ENCODE results near the gene ZNF253.
"Not testable (repeated sequence)": the region's sequence is repeated elsewhere in the genome, so short reads cannot be mapped to it uniquely, and the experiment has no call there.

Gene ZNF253

DNA sequence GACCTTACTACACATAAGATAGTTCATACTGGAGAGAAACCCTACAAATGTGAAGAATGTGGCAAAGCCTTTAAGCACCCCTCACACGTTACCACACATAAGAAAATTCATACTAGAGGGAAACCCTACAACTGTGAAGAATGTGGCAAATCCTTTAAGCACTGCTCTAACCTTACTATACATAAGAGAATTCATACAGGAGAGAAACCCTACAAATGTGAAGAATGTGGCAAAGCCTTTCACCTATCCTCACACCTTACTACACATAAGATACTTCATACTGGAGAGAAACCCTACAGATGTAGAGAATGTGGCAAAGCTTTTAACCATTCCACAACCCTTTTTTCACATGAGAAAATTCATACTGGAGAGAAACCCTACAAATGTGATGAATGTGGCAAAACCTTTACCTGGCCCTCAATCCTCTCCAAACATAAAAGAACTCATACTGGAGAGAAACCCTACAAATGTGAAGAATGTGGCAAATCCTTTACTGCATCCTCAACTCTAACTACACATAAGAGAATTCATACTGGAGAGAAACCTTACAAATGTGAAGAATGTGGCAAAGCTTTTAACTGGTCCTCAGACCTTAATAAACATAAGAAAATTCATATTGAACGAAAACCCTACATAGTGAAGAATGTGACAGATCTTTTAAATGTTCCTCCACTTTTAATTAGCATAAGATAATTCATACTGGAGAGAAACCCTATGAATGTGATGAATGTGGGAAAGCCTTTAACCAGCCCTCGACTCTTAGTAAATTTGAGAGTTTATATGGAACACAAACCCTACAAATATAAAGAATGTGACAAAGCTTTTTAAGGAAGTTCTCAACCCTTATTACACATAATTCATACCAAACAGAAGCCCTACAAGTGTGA, 26.6 kb downstream of the ZNF253 start:
- not testable (repeated sequence) for DNase-seq (ENCODE audit: low read depth, low spot score)

DNA sequence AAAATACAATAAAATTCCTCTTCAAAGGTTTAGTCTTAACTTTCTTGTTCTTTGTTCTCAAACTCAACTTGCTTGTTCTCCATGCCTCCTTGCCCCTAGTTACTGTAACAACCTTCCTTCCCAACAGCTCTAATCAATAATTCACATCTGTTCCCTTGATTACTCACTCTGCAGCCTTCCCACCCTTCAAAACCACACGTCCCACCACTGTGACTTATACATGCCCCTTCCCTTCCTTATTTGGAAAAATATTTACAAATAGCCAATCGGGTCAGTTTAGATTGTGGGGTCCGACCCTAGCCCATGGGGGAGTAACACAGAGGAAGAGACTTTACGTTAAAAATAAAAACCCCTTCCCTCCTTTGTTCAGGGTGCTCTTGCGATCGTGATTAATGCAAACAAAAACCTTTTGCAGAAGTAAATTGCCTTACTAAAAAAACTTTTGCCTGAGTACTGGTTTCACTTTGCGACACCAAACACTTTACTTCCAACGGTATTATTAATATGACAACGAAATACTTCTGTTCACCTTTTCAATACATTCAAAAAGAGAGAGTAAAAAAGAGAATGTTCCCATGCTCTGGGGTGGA, 34.6 kb downstream of the ZNF253 start:
- DNase-seq (ENCODE audit: low read depth, low spot score), result no peak

DNA sequence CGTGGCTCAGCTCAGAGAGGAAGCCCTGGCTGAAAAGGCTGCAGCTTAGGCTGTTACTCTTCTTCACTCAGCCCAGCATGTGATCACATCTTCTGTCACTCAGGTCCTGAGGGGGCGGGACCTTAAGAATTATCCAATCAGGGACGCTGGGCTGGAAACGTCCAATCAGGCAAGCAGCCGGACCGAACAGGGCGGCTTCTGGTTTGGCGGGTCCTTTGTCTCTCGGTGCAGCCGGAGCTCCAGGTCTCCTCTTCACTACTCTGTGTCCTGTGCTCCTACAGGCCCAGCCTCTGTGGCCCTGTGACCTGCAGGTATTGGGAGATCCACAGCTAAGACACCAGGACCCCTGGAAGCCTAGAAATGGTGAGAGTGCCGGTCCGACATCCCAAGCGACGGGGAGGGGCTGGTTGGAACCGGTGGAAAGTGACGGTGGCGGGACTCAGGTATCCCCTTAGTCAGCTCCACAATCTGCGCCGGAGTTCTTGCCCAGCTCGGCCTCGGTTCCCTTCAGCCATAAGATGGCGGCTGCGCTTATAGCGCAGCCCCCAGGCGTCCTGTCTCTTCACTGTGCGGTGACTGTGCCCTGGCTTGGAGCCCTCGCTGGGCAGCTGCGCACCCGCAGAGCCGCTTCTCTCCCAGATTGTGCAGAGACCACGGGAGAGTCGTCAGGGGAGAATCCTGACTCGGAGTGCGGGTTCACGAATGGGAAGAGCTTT, 35.2 kb downstream of the ZNF253 start, which contains the start of gene ZNF93:
Gene ZNF93, plus strand, starts transcription at position 218 of the 716 bp plus-strand sequence. Its CDS starts 143 bp downstream, at position 361.
- DNase-seq (ENCODE audit: low read depth, low spot score), result peak; percentile 99

DNA sequence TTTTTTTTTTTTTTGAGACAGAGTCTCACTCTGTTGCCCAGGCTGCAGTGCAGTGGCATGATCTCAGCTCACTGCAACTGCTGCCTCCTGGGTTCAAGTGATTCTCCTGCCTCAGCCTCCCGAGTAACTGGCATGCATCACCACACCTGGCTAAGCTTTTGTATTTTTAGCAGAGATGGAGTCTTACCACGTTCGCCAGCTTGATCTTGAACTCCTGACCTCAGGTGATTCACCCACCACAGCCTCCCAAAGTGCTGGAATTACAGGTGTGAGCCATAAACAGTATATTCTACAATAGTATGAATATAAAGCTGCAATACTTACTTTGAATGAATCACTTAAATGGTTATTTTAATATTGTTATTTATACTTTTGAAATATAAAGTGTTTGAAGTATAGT, 41.9 kb downstream of the ZNF253 start:
- not testable (repeated sequence) for DNase-seq (ENCODE audit: low read depth, low spot score)

DNA sequence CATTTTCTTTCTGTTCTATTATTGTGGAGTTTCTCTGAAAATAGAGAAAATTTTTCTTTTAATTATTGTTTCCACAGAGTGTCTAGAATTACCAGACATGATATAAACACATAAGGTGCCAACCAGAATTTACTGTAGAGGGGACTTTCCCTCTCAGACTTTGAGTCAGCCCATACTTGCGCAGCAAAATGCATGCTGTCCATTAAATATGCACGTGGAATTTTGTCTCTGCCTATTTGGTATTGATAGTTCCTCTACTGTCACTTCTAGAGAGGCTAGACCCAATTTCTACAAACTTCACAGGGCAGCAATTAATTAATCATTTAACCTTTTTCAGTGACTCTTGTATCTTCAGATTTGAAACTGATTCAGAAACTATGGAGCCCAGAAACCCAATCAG, 44.0 kb downstream of the ZNF253 start:
- DNase-seq (ENCODE audit: low read depth, low spot score), result no peak

DNA sequence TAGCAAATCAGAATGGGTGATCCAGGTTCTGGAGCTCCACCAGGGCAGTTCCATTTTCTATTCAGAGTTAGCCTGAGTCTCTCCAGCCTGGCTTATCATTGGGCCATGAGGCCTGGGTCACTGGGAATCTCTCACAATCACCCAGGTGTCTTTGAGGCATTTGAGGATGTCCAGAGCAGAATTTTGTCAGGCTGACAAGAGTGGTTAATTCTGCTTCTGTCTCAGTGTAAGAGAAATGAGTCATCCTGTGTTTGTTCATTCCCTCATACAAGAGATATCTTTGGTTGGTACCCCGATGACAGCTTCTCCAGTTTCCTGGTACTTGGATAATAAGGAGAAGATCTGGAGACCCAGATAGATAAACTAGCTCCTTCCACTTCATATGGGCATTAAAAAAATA, 45.5 kb downstream of the ZNF253 start:
- DNase-seq (ENCODE audit: low read depth, low spot score), result peak; percentile 27

DNA sequence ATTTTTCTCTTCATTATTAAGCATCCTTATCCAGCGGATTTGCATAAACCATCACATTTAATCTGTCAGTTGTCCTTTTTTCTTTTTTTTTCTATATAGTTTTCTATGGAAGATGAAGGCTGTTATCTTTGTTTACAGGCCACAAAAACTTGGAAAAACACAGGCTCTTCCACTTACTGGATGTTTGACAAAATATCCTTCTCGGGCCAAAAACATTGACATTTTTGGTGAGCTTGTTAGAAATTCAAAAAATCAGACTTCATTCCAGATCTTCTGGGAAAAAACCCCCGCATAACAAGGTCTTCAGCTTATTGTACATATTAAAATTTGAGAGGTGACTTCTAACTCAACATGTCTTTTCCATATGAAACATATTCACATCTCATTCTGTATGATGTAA, 48.9 kb downstream of the ZNF253 start:
- DNase-seq (ENCODE audit: low read depth, low spot score), result no peak

DNA sequence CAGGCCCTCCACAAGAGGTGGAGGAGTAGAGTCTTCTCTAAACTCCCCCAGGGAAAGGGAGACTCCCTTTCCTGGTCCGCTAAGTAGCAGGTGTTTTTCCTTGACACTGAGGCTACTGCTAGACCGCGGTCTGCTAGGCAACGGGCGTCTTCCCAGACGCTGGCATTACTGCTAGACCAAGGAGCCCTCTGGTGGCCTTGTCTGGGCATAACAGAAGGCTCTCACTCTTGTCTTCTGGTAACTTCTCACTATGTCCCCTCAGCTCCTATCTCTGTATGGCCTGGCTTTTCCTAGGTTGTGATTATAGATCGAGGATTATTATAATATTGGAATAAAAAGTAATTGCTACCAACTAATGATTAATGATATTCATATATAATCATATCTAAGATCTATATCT, 64.7 kb downstream of the ZNF253 start:
- DNase-seq (ENCODE audit: low read depth, low spot score), result peak; percentile 71

DNA sequence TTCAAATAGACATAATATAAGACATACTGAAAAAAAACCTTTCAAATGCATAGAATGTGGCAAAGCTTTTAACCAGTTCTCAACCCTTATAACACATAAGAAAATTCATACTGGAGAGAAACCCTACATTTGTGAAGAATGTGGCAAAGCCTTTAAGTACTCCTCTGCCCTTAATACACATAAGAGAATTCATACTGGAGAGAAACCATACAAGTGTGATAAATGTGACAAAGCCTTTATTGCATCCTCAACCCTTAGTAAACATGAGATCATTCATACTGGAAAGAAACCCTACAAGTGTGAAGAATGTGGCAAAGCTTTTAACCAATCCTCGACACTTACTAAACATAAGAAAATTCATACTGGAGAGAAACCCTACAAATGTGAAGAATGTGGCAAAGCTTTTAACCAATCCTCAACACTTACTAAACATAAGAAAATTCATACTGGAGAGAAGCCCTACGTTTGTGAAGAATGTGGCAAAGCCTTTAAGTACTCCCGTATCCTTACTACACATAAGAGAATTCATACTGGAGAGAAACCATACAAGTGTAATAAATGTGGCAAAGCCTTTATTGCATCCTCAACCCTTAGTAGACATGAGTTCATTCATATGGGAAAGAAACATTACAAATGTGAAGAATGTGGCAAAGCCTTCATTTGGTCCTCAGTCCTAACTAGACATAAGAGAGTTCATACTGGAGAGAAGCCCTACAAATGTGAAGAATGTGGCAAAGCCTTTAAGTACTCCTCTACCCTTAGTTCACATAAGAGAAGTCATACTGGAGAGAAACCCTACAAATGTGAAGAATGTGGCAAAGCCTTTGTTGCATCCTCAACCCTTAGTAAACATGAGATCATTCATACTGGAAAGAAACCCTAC, 68.0 kb downstream of the ZNF253 start:
- DNase-seq (ENCODE audit: low read depth, low spot score), result not testable (repeated sequence)

DNA sequence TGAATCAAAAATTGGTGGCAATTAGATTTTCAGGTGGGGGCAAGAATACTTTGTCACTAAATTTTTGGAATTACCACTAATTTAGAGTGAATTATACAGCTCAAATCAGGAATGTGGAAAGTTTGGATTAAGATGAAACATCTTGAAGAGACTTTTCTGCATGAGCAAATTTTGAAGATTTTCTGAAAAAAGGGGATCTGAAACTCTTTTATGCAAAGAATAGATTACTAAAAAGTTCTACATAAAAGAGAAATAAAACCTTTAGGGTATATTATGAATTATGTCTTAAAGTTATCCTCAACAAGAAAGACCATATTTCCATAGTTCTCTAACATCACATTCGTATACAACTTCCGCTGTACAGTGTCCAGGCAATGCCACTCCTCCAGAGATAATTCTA, 71.7 kb downstream of the ZNF253 start:
- DNase-seq (ENCODE audit: low read depth, low spot score), result no peak

DNA sequence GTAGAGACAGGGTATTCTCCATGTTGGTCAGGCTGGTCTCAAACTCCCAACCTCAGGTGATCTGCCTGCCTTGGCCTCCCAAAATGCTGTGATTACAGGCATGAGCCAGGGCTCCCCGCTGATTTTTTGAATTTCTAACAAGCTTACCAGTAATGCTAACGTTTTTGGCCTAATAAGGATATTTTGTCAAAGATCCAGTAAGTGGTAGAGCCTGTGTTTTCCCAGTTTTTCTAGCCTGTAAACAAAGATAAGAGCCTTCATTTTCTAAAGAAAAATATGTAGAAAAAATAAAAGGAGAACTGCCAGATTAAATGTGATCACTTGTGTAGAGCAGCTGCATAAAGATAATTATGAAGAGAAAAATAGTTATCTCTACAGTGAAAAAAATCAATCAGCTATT, 72.8 kb downstream of the ZNF253 start:
- no peak for DNase-seq (ENCODE audit: low read depth, low spot score)

DNA sequence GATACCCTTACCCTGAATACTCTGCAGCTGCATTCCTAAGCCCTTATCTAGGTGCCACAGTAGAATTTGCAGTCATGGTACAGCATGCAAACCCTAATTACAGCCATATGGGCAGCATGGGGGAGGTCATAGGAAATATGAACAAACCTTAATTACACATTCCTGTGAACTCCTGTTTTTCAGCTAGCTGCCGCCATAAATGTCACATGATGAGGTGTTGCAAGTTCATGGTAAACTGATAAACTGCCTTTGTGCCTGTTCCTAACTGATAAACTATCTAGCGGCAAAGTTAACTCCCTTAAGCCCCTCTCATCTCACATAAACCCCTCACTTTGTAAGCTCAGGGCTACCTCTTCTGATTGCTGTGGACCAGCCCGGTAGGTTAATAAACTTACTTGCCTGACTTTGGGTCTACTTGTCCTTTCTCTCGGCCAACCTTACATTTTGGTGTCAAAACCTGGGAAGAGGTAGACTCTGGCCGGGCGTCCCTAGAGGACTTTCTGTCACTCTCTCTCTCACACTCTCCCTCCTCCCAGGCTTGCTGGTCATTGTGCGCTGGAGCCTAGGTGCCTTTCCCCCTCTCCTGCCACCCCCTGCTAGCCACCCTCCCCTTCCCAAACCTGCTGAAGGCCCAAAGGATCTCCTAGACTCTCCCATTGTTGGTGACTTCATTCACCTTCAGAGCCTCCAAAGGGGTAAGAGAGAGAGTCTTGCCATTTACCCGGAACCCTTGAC, 78.3 kb downstream of the ZNF253 start:
- DNase-seq (ENCODE audit: low read depth, low spot score), result no peak

Data from ELF-1 (cell line).